Mesendoderm (in vitro differentiated cells): ENCODE data around the gene FGF12. TPM values are rescaled to one million over a fixed set of nuclear protein-coding genes. Genes with fewer than 3 reads are reported as not detected.
"Not testable (repeated sequence)": the region's sequence is repeated elsewhere in the genome, so short reads cannot be mapped to it uniquely, and the experiment has no call there.

Experiments used
- DNase-seq: peaks from one replicate; pipeline ENCODE4 v3.0.0; 2013
- H2AK5ac ChIP-seq: 2 replicates; pipeline ENCODE4 v1.6.1; 2013; ENCODE audit warnings: low read length, inconsistent platforms
- H2BK120ac ChIP-seq: 2 replicates; pipeline ENCODE4 v1.6.1; 2013; ENCODE audit warnings: low read depth, mild to moderate bottlenecking, low read length, moderate library complexity, mixed read lengths
- H2BK15ac ChIP-seq: replicated peaks from 2 replicates; pipeline ENCODE4 v1.6.1; 2013; ENCODE audit warnings: low read depth, mild to moderate bottlenecking, moderate library complexity
- H2BK5ac ChIP-seq: 2 replicates; pipeline ENCODE4 v1.6.1; 2013; ENCODE audit warnings: low read length, inconsistent platforms
- H3K18ac ChIP-seq: 2 replicates; pipeline ENCODE4 v1.6.1; 2013; ENCODE audit warnings: mild to moderate bottlenecking, low read length, mixed read lengths
- H3K23ac ChIP-seq: one replicate; pipeline ENCODE4 v1.6.1; 2013; ENCODE audit warnings: low read length
- H3K27ac ChIP-seq: 2 replicates; pipeline ENCODE4 v1.5.1; 2013; ENCODE audit warnings: low read depth, mild to moderate bottlenecking, inconsistent platforms, low read length, moderate library complexity
- H3K27me3 ChIP-seq: 2 replicates; pipeline ENCODE4 v1.6.1; 2013; ENCODE audit warnings: low read length, control low read depth, mild to moderate bottlenecking, inconsistent platforms; ENCODE audit not compliant: insufficient read depth, poor library complexity
- H3K36me3 ChIP-seq: 2 replicates; pipeline ENCODE4 v1.6.1; 2013; ENCODE audit warnings: low read length, inconsistent platforms; ENCODE audit not compliant: control insufficient read depth, insufficient read depth
- H3K4ac ChIP-seq: one replicate; pipeline ENCODE4 v1.6.1; 2013; ENCODE audit warnings: low read depth, mild to moderate bottlenecking, low read length, moderate library complexity
- H3K4me1 ChIP-seq: 2 replicates; pipeline ENCODE4 v1.6.1; 2013; ENCODE audit warnings: low read depth, low read length, inconsistent platforms; ENCODE audit not compliant: control insufficient read depth
- H3K4me2 ChIP-seq: 2 replicates; pipeline ENCODE4 v1.6.1; 2013; ENCODE audit warnings: low read length
- H3K4me3 ChIP-seq: 2 replicates; pipeline ENCODE4 v1.5.1; 2013; ENCODE audit warnings: mild to moderate bottlenecking, low read length
- H3K56ac ChIP-seq: one replicate; pipeline ENCODE4 v1.6.1; 2013; ENCODE audit warnings: low read length
- H3K79me1 ChIP-seq: 2 replicates; pipeline ENCODE4 v1.6.1; 2013; ENCODE audit warnings: low read length, inconsistent platforms
- H3K79me2 ChIP-seq: 2 replicates; pipeline ENCODE4 v1.6.1; 2013; ENCODE audit warnings: mild to moderate bottlenecking, low read length; ENCODE audit not compliant: control insufficient read depth, insufficient read depth
- H3K9ac ChIP-seq: 2 replicates; pipeline ENCODE4 v1.6.1; 2013; ENCODE audit warnings: low read length, inconsistent platforms
- H4K5ac ChIP-seq: one replicate; pipeline ENCODE4 v1.6.1; 2013; ENCODE audit warnings: low read length
- H4K8ac ChIP-seq: one replicate; pipeline ENCODE4 v1.6.1; 2013; ENCODE audit warnings: low read depth, mild to moderate bottlenecking, control low read depth, low read length, moderate library complexity
- WGBS: extraction: QIAGEN DNeasy Blood & Tissue Kit; methylation state at CpG from one replicate; pipeline ENCODE4 v1.1.7; 2013; ENCODE audit warnings: low lambda C conversion rate, missing lambda C conversion rate; ENCODE audit not compliant: insufficient coverage; ENCODE audit errors: extremely low coverage; 5-methylcytosine and 5-hydroxymethylcytosine counted together
- polyA plus RNA-seq, 2 experiments: library from polyadenylated mRNA; stranded (reverse); fragments of 200-250 nt; gene quantifications; one replicate each; pipeline ENCODE4 v1.2.3, GENCODE V29; 2013

FGF12 gene
- 18.6 TPM for polyA plus RNA-seq (2013, experiment 1 of 2)
- 18.3 TPM for polyA plus RNA-seq (2013, experiment 2 of 2)

DNA sequence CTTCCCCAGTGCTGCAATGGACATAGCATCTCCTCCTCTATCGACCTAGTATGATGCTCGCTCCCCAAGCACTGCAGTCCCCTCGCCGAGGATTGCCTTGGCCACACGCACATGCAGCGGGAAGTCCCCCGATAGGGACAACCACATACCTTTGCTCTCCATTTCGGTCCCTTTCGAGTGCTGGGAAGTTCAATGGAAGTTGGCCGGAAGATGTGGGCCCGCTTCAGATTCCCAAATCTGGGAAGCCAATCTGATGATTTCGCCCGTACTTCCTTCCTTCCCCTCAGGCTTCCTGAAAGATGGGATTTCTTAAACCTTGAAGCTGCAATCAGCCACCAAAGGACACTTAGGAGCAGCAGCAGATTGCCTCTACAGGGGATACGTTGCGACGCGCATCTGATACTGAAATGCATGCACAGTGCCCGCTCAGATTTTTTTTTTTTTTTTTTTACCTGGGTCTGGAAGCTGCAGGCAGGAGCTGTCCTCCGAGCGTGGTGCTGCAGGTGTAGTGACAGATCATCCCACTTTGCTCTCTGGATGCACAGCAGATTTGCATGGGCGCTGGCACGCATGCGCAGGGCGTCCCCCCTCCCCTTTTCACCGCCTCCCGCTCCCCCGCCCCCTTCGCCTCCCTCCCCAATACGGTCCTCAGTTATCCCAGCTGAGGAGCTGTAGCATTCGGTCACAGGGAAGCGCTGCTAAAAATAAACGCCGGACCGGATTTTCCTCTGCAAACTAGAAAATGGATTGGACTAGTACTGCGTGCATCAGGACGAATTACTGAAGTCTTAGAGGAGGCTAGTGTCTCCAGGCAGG lies at the start of gene FGF12:
TSS of gene FGF12 (minus strand) at position 510 of the 816 bp plus-strand sequence.
- WGBS = no CpG with 5 or more reads among the region's 36 CpGs
- peak; percentile 96 for DNase-seq
- Histone ChIP-seq H2BK120ac (peak within 1 kb of the TSS; percentile 45), H3K36me3 (no peaks in the 10 kb centered on the region), H2BK5ac (no peak within 1 kb of the TSS), H3K27ac (no peak within 1 kb of the TSS), H3K4me2 (peak within 1 kb of the TSS; percentile 83), H3K56ac (peak within 1 kb of the TSS; percentile 62), H2AK5ac (no peak within 1 kb of the TSS), H3K4me1 (no peaks in the 10 kb centered on the region), H3K23ac (no peak within 1 kb of the TSS), H3K79me1 (no peaks in the 10 kb centered on the region), H4K8ac (no peak within 1 kb of the TSS), H3K4me3 (peak within 1 kb of the TSS; percentile 19), H3K4ac (no peak within 1 kb of the TSS), H4K5ac (no peak within 1 kb of the TSS), H3K27me3 (no peaks in the 10 kb centered on the region), H2BK15ac (no peak within 1 kb of the TSS), H3K79me2 (no peaks in the 10 kb centered on the region), H3K18ac (no peak within 1 kb of the TSS), H3K9ac (peak within 1 kb of the TSS; percentile 51)

- not testable (repeated sequence) for H3K23ac ChIP-seq, H3K9ac ChIP-seq, H2BK120ac ChIP-seq, H2BK15ac ChIP-seq, H3K27me3 ChIP-seq, H3K27ac ChIP-seq, H3K79me2 ChIP-seq, DNase-seq, H4K8ac ChIP-seq, H2BK5ac ChIP-seq, H3K4ac ChIP-seq, H3K4me1 ChIP-seq, H3K36me3 ChIP-seq, H3K56ac ChIP-seq, H3K79me1 ChIP-seq, H2AK5ac ChIP-seq, H3K4me3 ChIP-seq, H3K4me2 ChIP-seq, H4K5ac ChIP-seq, H3K18ac ChIP-seq
- WGBS = no CpG with 5 or more reads among the region's 4 CpGs
Observed at GRCh38 chr3:192774341-192774740, 47.0 kb upstream of the FGF12 start.

DNA sequence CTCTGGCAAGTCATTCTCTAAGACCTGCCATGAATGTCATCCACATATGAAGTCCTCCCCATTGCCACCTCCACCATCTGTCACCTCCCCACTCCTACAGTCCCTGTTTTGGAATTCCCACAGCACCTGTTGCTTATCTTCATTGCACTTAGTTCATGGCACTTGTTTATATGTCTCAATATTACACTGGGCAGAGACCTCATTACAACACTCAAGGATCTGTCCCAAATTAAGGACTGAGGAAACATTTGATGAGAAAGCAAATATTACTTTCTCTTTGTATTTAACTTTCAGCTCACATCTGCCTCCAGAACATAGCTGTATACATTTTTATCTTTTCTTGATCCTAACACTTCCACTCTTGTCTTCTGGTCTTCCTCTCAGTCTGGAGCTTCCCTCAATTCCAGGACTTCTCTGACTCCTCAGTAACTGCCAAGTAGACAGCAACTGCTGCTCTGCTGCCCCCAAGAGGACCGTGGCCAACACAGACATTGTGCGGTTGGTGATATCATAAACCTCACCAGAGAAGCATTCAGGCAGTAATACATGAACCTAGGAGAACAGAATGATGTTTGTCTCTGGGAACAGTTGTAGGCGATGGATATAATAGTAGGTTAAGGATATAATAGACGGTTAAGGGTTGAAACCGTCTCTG lies 45.0 kb upstream of the FGF12 start:
- no peak overlapping the region for H3K23ac ChIP-seq
- H2AK5ac ChIP-seq = no peak overlapping the region
- H3K4ac ChIP-seq = no peak overlapping the region
- H2BK15ac ChIP-seq = no peak overlapping the region
- no peaks in the 10 kb centered on the region for H3K36me3 ChIP-seq
- no peak overlapping the region for H3K18ac ChIP-seq
- H3K4me1 ChIP-seq = no peaks in the 10 kb centered on the region
- WGBS = no CpG with 5 or more reads among the region's 5 CpGs
- H2BK5ac ChIP-seq = no peak overlapping the region
- no peak overlapping the region for H3K4me2 ChIP-seq
- no peak overlapping the region for H3K9ac ChIP-seq
- no peaks in the 10 kb centered on the region for H3K79me1 ChIP-seq
- DNase-seq = peak; percentile 81
- H3K27ac ChIP-seq = no peak overlapping the region
- H3K27me3 ChIP-seq = no peaks in the 10 kb centered on the region
- H4K5ac ChIP-seq = no peak overlapping the region
- no peak overlapping the region for H3K56ac ChIP-seq
- H3K79me2 ChIP-seq = no peaks in the 10 kb centered on the region
- H3K4me3 ChIP-seq = no peak overlapping the region
- H4K8ac ChIP-seq = no peak overlapping the region
- no peak overlapping the region for H2BK120ac ChIP-seq

GRCh38 chr3:192758654-192759053 lies 31.3 kb upstream of the FGF12 start:
- Histone ChIP-seq H3K4me1 (peaks cover 2% of the 10 kb centered on the region), H3K18ac (no peak overlapping the region), H3K9ac (no peak overlapping the region), H4K5ac (no peak overlapping the region), H3K27me3 (no peaks in the 10 kb centered on the region), H3K79me1 (no peaks in the 10 kb centered on the region), H2AK5ac (no peak overlapping the region), H3K4me2 (no peak overlapping the region), H3K56ac (no peak overlapping the region), H2BK5ac (no peak overlapping the region), H3K23ac (no peak overlapping the region), H3K27ac (no peak overlapping the region), H4K8ac (no peak overlapping the region), H3K79me2 (no peaks in the 10 kb centered on the region), H3K36me3 (no peaks in the 10 kb centered on the region), H2BK120ac (no peak overlapping the region), H3K4me3 (no peak overlapping the region), H2BK15ac (no peak overlapping the region), H3K4ac (no peak overlapping the region)
- no peak for DNase-seq
- no CpG with 5 or more reads among the region's 7 CpGs for WGBS

DNA sequence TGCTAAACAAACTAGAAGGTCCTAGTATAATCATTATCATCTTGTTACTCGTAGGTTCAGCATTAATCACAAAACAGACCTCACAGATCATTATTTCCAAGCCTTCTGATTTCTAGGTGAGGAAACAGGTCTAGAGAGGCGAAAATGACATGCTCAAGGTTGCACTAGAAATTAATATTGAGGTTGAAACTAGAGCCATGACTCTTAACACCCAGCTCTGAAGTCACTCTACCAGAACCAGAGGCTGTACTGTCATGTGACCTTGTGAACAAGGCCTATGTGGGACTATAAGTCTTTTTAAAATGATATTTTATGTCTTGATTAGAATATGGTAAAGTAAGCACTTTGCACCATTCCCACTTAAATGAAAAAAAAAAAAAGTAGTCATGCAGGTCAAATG lies 23.8 kb upstream of the FGF12 start:
- Histone ChIP-seq H4K8ac (no peak overlapping the region), H2BK5ac (no peak overlapping the region), H3K23ac (no peak overlapping the region), H3K79me2 (no peaks in the 10 kb centered on the region), H3K18ac (no peak overlapping the region), H3K79me1 (no peaks in the 10 kb centered on the region), H2BK120ac (peak overlapping the region; percentile 45), H3K4ac (no peak overlapping the region), H3K56ac (no peak overlapping the region), H3K4me3 (no peak overlapping the region), H3K4me2 (no peak overlapping the region), H3K36me3 (no peaks in the 10 kb centered on the region), H4K5ac (no peak overlapping the region), H2AK5ac (no peak overlapping the region), H3K27me3 (no peaks in the 10 kb centered on the region), H3K27ac (no peak overlapping the region), H3K9ac (no peak overlapping the region), H3K4me1 (peaks cover 17% of the 10 kb centered on the region), H2BK15ac (no peak overlapping the region)
- DNase-seq = no peak
- WGBS = no CpG with 5 or more reads among the region's 2 CpGs
